ENCODE data around the gene HOXD9. TPM values are rescaled to one million over a fixed set of nuclear protein-coding genes. Genes with fewer than 3 reads are reported as not detected.
A peak's percentile ranks its signal among the peaks of the same experiment; 100 is the strongest.

The HOXD9 gene
- polyA plus RNA-seq, 1 donor (not counting 4 experiments of a cell fraction or from before 2014, with no cell fraction given): not detected

- no peaks in the 10 kb centered on the region for H3K79me2 ChIP-seq (ENCODE audit: control insufficient read depth, insufficient read depth, low read length)
- dilution Hi-C loops (cut with MboI; ENCODE audit: extremely low pct_ligation_motif_present, low sequenced_read_pairs): no loop called here
- H3K36me3 ChIP-seq (ENCODE audit: control insufficient read depth in 2 of 2, extremely low read depth in 1 of 2, insufficient read depth in 2 of 2, low read length in 2 of 2): no peaks in the 10 kb centered on the region
- no peaks in the 10 kb centered on the region for H3K4me1 ChIP-seq (ENCODE audit: control insufficient read depth, extremely low read depth, insufficient read depth, low read length)
- peaks cover 97% of the 10 kb centered on the region for H3K27me3 ChIP-seq (ENCODE audit: control insufficient read depth, extremely low read depth, insufficient read depth, low read length)
- H3K4me2 ChIP-seq (ENCODE audit: control insufficient read depth, extremely low read depth, insufficient read depth, low read depth, low read length): no peak within 1 kb of the TSS
- no peak within 1 kb of the TSS for H3K27ac ChIP-seq (ENCODE audit: control insufficient read depth, insufficient read depth, low read length)
- H2AFZ ChIP-seq (ENCODE audit: control insufficient read depth, low read length): no peak within 1 kb of the TSS
- no peak within 1 kb of the TSS for H3K4me3 ChIP-seq (ENCODE audit: control insufficient read depth in 2 of 3, extremely low read depth in 1 of 3, insufficient read depth in 2 of 3, low read depth in 1 of 3, low read length in 3 of 3)
- peaks cover 4% of the 10 kb centered on the region for H3K9me3 ChIP-seq (ENCODE audit: control insufficient read depth, low read depth, low read length)
- peak; percentile 59 for TF ChIP-seq EZH2 (IDR thresholded peaks at IDR 0.05; ENCODE audit: low read length)
- peak in 1 of 3 experiments; percentile 19 for TF ChIP-seq CTCF (optimal IDR thresholded peaks at IDR 0.05 in 1 of 3, IDR thresholded peaks at IDR 0.05 in 1 of 3, conservative IDR thresholded peaks at IDR 0.05 in 1 of 3; ENCODE audit: extremely low read depth in 1 of 3, insufficient read depth in 2 of 3, low read length in 3 of 3)
- no peak for FAIRE-seq
- no peak within 1 kb of the TSS for H3K9ac ChIP-seq (ENCODE audit: control insufficient read depth, extremely low read depth, insufficient read depth, low read length)
- H4K20me1 ChIP-seq (ENCODE audit: control insufficient read depth, extremely low read depth, insufficient read depth, low read length): peaks cover 2% of the 10 kb centered on the region
- DNase-seq (ENCODE audit: low read depth, low spot score): no peak
- no peaks in the 10 kb centered on the region for H3K9me1 ChIP-seq (ENCODE audit: control insufficient read depth, extremely low read depth, insufficient read depth, low read length)
Measured at GRCh38 chr2:176115883-176116813, 6.4 kb upstream of the HOXD9 start, which contains the start of gene HOXD10. Gene HOXD10 (plus strand): TSS chr2:176116778. CDS start chr2:176116834, 56 bp downstream.

- H3K27ac ChIP-seq (ENCODE audit: control insufficient read depth, insufficient read depth, low read length): no peak overlapping the region
- H3K4me3 ChIP-seq (ENCODE audit: control insufficient read depth in 2 of 3, extremely low read depth in 1 of 3, insufficient read depth in 2 of 3, low read depth in 1 of 3, low read length in 3 of 3): no peak overlapping the region
Measured at GRCh38 chr2:176117162-176117822, 5.2 kb upstream of the HOXD9 start.

More at GRCh38 chr2:176117162-176117822, 5.2 kb upstream of the HOXD9 start:
- no peak overlapping the region for H3K9ac ChIP-seq (ENCODE audit: control insufficient read depth, extremely low read depth, insufficient read depth, low read length)
- no peaks in the 10 kb centered on the region for H3K79me2 ChIP-seq (ENCODE audit: control insufficient read depth, insufficient read depth, low read length)
- no peaks in the 10 kb centered on the region for H3K4me1 ChIP-seq (ENCODE audit: control insufficient read depth, extremely low read depth, insufficient read depth, low read length)
- H3K36me3 ChIP-seq (ENCODE audit: control insufficient read depth in 2 of 2, extremely low read depth in 1 of 2, insufficient read depth in 2 of 2, low read length in 2 of 2): no peaks in the 10 kb centered on the region
- H4K20me1 ChIP-seq (ENCODE audit: control insufficient read depth, extremely low read depth, insufficient read depth, low read length): no peaks in the 10 kb centered on the region
- H3K4me2 ChIP-seq (ENCODE audit: control insufficient read depth, extremely low read depth, insufficient read depth, low read depth, low read length): no peak overlapping the region
- H3K9me1 ChIP-seq (ENCODE audit: control insufficient read depth, extremely low read depth, insufficient read depth, low read length): no peaks in the 10 kb centered on the region
- H3K27me3 ChIP-seq (ENCODE audit: control insufficient read depth, extremely low read depth, insufficient read depth, low read length): peaks cover 97% of the 10 kb centered on the region
- peak; percentile 62 for TF ChIP-seq EZH2 (IDR thresholded peaks at IDR 0.05; ENCODE audit: low read length)
- no peak for TF ChIP-seq CTCF (optimal IDR thresholded peaks at IDR 0.05 in 1 of 3, IDR thresholded peaks at IDR 0.05 in 1 of 3, conservative IDR thresholded peaks at IDR 0.05 in 1 of 3; ENCODE audit: extremely low read depth in 1 of 3, insufficient read depth in 2 of 3, low read length in 3 of 3)
- FAIRE-seq: no peak
- H3K9me3 ChIP-seq (ENCODE audit: control insufficient read depth, low read depth, low read length): peaks cover 4% of the 10 kb centered on the region
- no peak overlapping the region for H2AFZ ChIP-seq (ENCODE audit: control insufficient read depth, low read length)
- dilution Hi-C loops (cut with MboI; ENCODE audit: extremely low pct_ligation_motif_present, low sequenced_read_pairs): no loop called here
- no peak for DNase-seq (ENCODE audit: low read depth, low spot score)
